ENCODE measurements around the gene L3MBTL1. TPM values are rescaled to one million over a fixed set of nuclear protein-coding genes. Genes with fewer than 3 reads are reported as not detected.

The L3MBTL1 gene
- total RNA-seq, 2 donors from 2014 or later: 38.4 to 57.6 TPM

DNA sequence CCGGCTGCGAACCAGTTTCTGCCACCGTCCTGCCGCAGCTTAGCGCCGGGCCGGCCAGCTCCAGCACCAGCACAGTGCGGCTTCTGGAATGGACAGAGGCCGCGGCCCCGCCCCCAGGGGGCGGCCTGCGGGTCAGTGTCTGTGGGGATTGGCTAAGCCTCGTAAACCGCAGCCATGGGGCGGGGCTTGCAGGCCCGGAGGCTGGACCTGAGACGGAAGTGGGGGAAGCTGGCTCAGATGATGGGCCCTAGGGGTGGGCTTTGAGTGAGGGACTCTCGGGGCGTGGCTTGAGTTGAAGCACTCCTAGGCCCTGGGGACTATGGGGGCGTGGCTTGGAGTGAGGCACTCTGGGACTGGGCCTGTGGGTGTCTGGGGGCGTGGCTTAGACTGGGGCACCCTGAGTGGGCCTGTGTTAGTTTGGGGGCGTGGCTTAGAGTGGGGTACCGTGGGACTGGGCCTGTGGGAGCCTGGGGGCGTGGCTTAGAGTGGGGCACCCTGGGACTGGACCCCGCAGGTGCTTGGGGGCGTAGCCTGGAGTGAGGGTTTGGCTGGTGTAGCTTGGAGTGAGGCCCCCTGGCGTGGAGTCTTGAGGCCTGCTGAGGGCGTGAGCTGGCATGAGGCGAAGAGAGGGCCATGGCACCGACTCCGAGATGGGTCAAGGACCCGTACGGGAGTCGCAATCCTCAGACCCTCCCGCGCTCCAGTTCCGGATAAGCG lies 6.6 kb downstream of the L3MBTL1 start:
- Histone ChIP-seq H3K36me3 (ENCODE audit: control insufficient read depth, insufficient read depth, low read length) (peaks cover 13% of the 10 kb centered on the region), H3K27ac (ENCODE audit: low read depth, low read length) (no peak overlapping the region), H3K4me1 (ENCODE audit: control insufficient read depth, insufficient read depth, low read length) (no peaks in the 10 kb centered on the region), H3K9ac (ENCODE audit: extremely low read depth, low read length, poor library complexity, severe bottlenecking) (no peak overlapping the region), H3K27me3 (ENCODE audit: control insufficient read depth, insufficient read depth, low read length, poor library complexity, severe bottlenecking) (no peaks in the 10 kb centered on the region), H3K4me3 (ENCODE audit: low read length) (peak overlapping the region; percentile 74), H3K9me3 (ENCODE audit: control insufficient read depth, low read length) (no peaks in the 10 kb centered on the region)
- DNase-seq: peak; percentile 99
- Mint-ChIP-seq H3K9me3 (no peaks in the 10 kb centered on the region), H3K36me3 (ENCODE audit: low read depth) (peaks cover 25% of the 10 kb centered on the region), H3K27ac (peak overlapping the region; percentile 88), H3K4me1 (no peaks in the 10 kb centered on the region), H3K27me3 (ENCODE audit: insufficient read depth) (no peaks in the 10 kb centered on the region), H3K4me3 (peak overlapping the region; percentile 84)
- TF ChIP-seq, protein P1, sequence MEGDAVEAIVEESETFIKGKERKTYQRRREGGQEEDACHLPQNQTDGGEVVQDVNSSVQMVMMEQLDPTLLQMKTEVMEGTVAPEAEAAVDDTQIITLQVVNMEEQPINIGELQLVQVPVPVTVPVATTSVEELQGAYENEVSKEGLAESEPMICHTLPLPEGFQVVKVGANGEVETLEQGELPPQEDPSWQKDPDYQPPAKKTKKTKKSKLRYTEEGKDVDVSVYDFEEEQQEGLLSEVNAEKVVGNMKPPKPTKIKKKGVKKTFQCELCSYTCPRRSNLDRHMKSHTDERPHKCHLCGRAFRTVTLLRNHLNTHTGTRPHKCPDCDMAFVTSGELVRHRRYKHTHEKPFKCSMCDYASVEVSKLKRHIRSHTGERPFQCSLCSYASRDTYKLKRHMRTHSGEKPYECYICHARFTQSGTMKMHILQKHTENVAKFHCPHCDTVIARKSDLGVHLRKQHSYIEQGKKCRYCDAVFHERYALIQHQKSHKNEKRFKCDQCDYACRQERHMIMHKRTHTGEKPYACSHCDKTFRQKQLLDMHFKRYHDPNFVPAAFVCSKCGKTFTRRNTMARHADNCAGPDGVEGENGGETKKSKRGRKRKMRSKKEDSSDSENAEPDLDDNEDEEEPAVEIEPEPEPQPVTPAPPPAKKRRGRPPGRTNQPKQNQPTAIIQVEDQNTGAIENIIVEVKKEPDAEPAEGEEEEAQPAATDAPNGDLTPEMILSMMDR (conservative IDR thresholded peaks at IDR 0.05): peak; percentile 47
- WGBS, 2 experiments (ENCODE audit: insufficient coverage in 1 of 2, insufficient read length in 1 of 2): 46 to 47% methylated on average over 20 to 39 of the region's 39 CpGs

DNA sequence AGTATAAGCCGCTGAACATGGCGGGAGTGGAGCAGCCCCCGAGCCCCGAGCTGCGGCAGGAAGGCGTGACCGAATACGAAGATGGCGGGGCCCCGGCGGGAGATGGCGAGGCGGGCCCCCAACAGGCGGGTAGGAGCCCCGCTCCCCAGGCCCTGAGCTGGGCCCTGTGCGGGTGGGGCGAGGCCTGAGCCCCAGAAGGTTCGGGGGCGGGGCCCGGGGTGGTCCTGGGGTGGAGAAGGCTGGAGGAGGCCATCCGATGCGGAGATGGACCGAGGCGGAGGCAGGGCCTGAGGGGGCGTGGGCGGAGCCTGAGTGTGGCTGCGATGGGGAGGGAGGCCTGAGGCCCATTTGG lies 7.1 kb downstream of the L3MBTL1 start:
- TF ChIP-seq, protein P1 (conservative IDR thresholded peaks at IDR 0.05): peak; percentile 2
- H3K9me3 ChIP-seq (ENCODE audit: control insufficient read depth, low read length): no peaks in the 10 kb centered on the region
- peak overlapping the region; percentile 88 for H3K27ac Mint-ChIP-seq
- H3K4me1 ChIP-seq (ENCODE audit: control insufficient read depth, insufficient read depth, low read length): no peaks in the 10 kb centered on the region
- H3K27me3 Mint-ChIP-seq (ENCODE audit: insufficient read depth): no peaks in the 10 kb centered on the region
- peak; percentile 81 for DNase-seq
- H3K36me3 Mint-ChIP-seq (ENCODE audit: low read depth): peaks cover 26% of the 10 kb centered on the region
- H3K27me3 ChIP-seq (ENCODE audit: control insufficient read depth, insufficient read depth, low read length, poor library complexity, severe bottlenecking): no peaks in the 10 kb centered on the region
- no peak overlapping the region for H3K27ac ChIP-seq (ENCODE audit: low read depth, low read length)
- no peaks in the 10 kb centered on the region for H3K4me1 Mint-ChIP-seq
- WGBS, 2 experiments (ENCODE audit: insufficient coverage in 1 of 2, insufficient read length in 1 of 2): 34 to 49% methylated on average over 5 to 27 of the region's 27 CpGs
- H3K9ac ChIP-seq (ENCODE audit: extremely low read depth, low read length, poor library complexity, severe bottlenecking): no peak overlapping the region
- peak overlapping the region; percentile 73 for H3K4me3 ChIP-seq (ENCODE audit: low read length)
- H3K9me3 Mint-ChIP-seq: no peaks in the 10 kb centered on the region
- peak overlapping the region; percentile 84 for H3K4me3 Mint-ChIP-seq
- H3K36me3 ChIP-seq (ENCODE audit: control insufficient read depth, insufficient read depth, low read length): peaks cover 15% of the 10 kb centered on the region

DNA sequence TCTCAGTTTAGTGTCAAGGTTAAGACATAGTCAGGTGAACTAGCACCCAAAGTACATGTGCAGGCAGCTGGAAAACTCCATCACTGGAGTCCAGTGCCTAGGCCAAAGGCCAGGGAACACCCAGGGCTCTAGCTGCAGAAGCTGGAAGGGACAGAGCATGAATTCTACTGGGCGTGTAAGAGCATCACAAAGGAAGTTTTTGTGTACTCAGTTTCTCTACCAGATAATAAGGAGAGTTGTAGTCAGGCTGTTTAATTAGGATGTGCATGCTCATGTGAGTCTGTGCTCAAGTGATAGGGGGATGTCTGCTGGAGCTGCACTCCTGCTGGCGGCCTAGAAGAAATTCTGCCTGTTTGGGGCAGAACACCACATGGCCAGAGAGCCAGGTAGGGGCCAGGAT lies 8.1 kb downstream of the L3MBTL1 start:
- 86 to 90% methylated on average over 2 of the region's 2 CpGs for WGBS, 2 experiments (ENCODE audit: insufficient coverage in 1 of 2, insufficient read length in 1 of 2)
- H3K27ac Mint-ChIP-seq: no peak overlapping the region

More for the DNA sequence above, 8.1 kb downstream of the L3MBTL1 start:
- no peak for DNase-seq
- Mint-ChIP-seq H3K4me3 (peak overlapping the region; percentile 84), H3K4me1 (no peaks in the 10 kb centered on the region), H3K27me3 (ENCODE audit: insufficient read depth) (no peaks in the 10 kb centered on the region), H3K9me3 (peaks cover 5% of the 10 kb centered on the region), H3K36me3 (ENCODE audit: low read depth) (peaks cover 36% of the 10 kb centered on the region)
- H3K9ac ChIP-seq (ENCODE audit: extremely low read depth, low read length, poor library complexity, severe bottlenecking): no peak overlapping the region
- H3K36me3 ChIP-seq (ENCODE audit: control insufficient read depth, insufficient read depth, low read length): peaks cover 22% of the 10 kb centered on the region
- TF ChIP-seq, protein P1 (conservative IDR thresholded peaks at IDR 0.05): no peak
- H3K4me1 ChIP-seq (ENCODE audit: control insufficient read depth, insufficient read depth, low read length): no peaks in the 10 kb centered on the region
- peak overlapping the region; percentile 73 for H3K4me3 ChIP-seq (ENCODE audit: low read length)
- H3K9me3 ChIP-seq (ENCODE audit: control insufficient read depth, low read length): peaks cover 9% of the 10 kb centered on the region
- H3K27me3 ChIP-seq (ENCODE audit: control insufficient read depth, insufficient read depth, low read length, poor library complexity, severe bottlenecking): no peaks in the 10 kb centered on the region
- H3K27ac ChIP-seq (ENCODE audit: low read depth, low read length): no peak overlapping the region

All from endodermal cell (in vitro differentiated cells).